AG10803 (cell line): ENCODE results near the gene C2orf78.
"Not testable (repeated sequence)": the region's sequence is repeated elsewhere in the genome, so short reads cannot be mapped to it uniquely, and the experiment has no call there.

Source experiments
- DNase-seq: peaks from one replicate; pipeline ENCODE4 v3.0.0; 2010; ENCODE audit warnings: low read depth
- H3K4me3 ChIP-seq: 2 replicates; pipeline ENCODE4 v1.5.1; 2011; ENCODE audit warnings: mild to moderate bottlenecking, low read length, control low read depth
- TF ChIP-seq, protein P1 (sequence below): conservative IDR thresholded peaks from 2 replicates; pipeline ENCODE4 v1.5.1; 2011; ENCODE audit warnings: mild to moderate bottlenecking, low read length, control low read depth, inconsistent platforms

C2orf78 gene

GRCh38 chr2:73783883-73784282, at the start of gene C2orf78:
Gene C2orf78 (plus strand): TSS chr2:73784183. CDS start chr2:73784310, 127 bp downstream.
- not testable (repeated sequence) for DNase-seq, H3K4me3 ChIP-seq

GRCh38 chr2:73736378-73736777, 47.6 kb upstream of the C2orf78 start:
- DNase-seq = no peak
- TF ChIP-seq, protein P1, sequence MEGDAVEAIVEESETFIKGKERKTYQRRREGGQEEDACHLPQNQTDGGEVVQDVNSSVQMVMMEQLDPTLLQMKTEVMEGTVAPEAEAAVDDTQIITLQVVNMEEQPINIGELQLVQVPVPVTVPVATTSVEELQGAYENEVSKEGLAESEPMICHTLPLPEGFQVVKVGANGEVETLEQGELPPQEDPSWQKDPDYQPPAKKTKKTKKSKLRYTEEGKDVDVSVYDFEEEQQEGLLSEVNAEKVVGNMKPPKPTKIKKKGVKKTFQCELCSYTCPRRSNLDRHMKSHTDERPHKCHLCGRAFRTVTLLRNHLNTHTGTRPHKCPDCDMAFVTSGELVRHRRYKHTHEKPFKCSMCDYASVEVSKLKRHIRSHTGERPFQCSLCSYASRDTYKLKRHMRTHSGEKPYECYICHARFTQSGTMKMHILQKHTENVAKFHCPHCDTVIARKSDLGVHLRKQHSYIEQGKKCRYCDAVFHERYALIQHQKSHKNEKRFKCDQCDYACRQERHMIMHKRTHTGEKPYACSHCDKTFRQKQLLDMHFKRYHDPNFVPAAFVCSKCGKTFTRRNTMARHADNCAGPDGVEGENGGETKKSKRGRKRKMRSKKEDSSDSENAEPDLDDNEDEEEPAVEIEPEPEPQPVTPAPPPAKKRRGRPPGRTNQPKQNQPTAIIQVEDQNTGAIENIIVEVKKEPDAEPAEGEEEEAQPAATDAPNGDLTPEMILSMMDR = no peak
- H3K4me3 ChIP-seq = peak overlapping the region; percentile 69

- DNase-seq = peak; percentile 98
- TF ChIP-seq, protein P1 = no peak
Observed at GRCh38 chr2:73736855-73737779, 46.9 kb upstream of the C2orf78 start, which contains the start of gene TPRKB. Gene TPRKB (minus strand): TSS chr2:73737345. CDS start chr2:73734569, 2,776 bp downstream.

DNA sequence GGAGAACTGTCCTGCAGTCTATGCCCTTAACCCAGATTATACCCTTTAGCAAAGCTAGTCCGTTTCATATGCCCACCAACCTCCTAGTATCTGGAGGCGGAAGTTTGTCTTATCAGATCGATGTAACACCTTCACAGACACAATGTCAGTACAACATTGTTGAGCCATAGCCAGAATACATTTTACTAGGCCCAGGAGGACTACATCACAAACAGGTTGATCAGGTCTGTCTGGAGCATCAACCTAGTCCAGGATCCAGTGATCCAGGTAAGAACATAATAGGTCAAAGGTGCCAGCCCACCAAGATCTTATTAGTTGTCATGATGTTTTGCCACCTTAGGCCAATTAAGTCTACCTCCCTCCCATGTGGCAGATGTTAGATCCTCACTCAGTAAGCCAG, 44.9 kb upstream of the C2orf78 start:
- no peak overlapping the region for H3K4me3 ChIP-seq
- no peak for DNase-seq
- TF ChIP-seq, protein P1 = no peak

More at GRCh38 chr2:73736855-73737779, 46.9 kb upstream of the C2orf78 start, which contains the start of gene TPRKB:
- peak within 1 kb of the TSS; percentile 69 for H3K4me3 ChIP-seq

- no peak for DNase-seq
- TF ChIP-seq, protein P1 = no peak
- no peak overlapping the region for H3K4me3 ChIP-seq
Observed at GRCh38 chr2:73740767-73741166, 43.2 kb upstream of the C2orf78 start.

GRCh38 chr2:73746015-73746876, 37.7 kb upstream of the C2orf78 start:
- DNase-seq = no peak
- H3K4me3 ChIP-seq = no peak overlapping the region
- TF ChIP-seq, protein P1 = no peak

DNA sequence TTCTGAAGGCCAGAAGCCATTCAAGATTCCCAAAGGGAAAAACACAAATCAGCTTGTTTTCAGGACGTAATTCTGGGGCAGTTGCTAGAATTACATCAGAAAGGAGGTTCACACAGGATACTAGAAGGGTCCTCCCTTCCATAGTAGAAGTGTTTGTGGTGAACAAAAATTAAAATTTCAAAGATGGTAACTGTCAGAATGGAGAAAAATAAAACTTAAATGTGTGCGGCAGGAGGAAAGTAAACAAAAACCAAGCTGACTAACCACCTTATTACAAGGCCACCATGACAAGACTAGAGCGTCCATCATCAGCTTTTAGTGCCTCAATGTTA, 37.1 kb upstream of the C2orf78 start:
- TF ChIP-seq, protein P1 = no peak
- H3K4me3 ChIP-seq = no peak overlapping the region
- DNase-seq = no peak
